ENCODE measurements around the gene USP1. TPM values are rescaled to one million over a fixed set of nuclear protein-coding genes. Genes with fewer than 3 reads are reported as not detected.
A peak's percentile ranks its signal among the peaks of the same experiment; 100 is the strongest.

The USP1 gene
- total and polyA plus RNA-seq, 10 of the 15 experiments (the other 5 are each of a cell fraction or from before 2014, with no cell fraction given), result 25.6 to 77.9 (median 48.1) TPM

DNA sequence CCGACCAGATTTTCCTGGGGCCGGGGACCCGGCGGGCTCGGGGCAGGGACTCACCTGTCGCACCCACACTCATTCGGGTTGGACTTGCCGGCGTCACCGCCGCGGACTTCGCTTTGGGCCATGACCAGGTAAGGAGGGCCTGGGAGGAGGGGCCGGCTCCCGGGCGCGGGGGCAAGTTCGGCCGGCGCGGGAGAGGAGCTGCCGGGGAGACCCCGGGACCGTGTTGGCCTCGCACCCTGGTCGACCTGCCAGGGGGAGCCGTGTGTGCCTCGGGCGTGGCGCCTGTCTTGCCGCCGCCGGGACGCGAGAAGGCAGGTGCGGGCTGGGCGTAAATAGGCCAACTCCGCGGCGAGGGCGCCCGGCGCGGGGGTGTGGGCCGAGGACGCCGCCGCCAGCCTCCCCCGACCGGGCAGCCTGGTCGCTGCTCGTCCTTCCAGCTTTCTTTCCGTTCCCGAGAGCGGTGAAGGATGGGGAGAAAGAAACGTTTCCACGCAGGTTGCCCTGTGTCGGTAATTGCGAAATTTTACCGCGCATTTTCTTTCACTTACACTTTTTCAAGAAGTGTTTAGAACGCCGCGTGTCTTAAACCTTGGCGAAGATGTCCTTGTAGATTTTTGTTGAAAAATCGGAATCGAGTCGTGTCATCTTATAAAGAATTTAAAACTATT, 558 bp downstream of the USP1 start (continued):
- TF ChIP-seq EGR1 (IDR thresholded peaks at IDR 0.05; ENCODE audit: borderline replicate concordance in 1 of 2, low read depth in 2 of 2, low read length in 2 of 2) (peak in 1 of 2 experiments; percentile 67; a peak in 1 of 3 replicates), USF1 (IDR thresholded peaks at IDR 0.05; ENCODE audit: borderline replicate concordance, extremely low read length, insufficient read depth, low read depth, low read length) (no peak), FOS (IDR thresholded peaks at IDR 0.05; ENCODE audit: borderline replicate concordance, extremely low read depth, insufficient read length) (no peak), POLR2AphosphoS5 (IDR thresholded peaks at IDR 0.05; ENCODE audit: low read length) (0 out of 2 replicates have a peak, but pooled peaks have one; percentile 3), KAT2A (conservative IDR thresholded peaks at IDR 0.05; ENCODE audit: control insufficient read depth, low read depth, low read length) (no peak), ZZZ3 (IDR thresholded peaks at IDR 0.05; ENCODE audit: control insufficient read depth, insufficient read length, low read depth) (no peak), POLR2A (IDR thresholded peaks at IDR 0.05; ENCODE audit: low read depth, low read length) (peak; percentile 46), STAT1 (conservative IDR thresholded peaks at IDR 0.05) (no peak), PAX8 (IDR thresholded peaks at IDR 0.05) (no peak), E4F1 (IDR thresholded peaks at IDR 0.05; ENCODE audit: borderline replicate concordance, partially characterized antibody) (no peak), HDAC6 (IDR thresholded peaks at IDR 0.05; ENCODE audit: unreplicated experiment) (no peak)
- TF ChIP-seq, protein P1, sequence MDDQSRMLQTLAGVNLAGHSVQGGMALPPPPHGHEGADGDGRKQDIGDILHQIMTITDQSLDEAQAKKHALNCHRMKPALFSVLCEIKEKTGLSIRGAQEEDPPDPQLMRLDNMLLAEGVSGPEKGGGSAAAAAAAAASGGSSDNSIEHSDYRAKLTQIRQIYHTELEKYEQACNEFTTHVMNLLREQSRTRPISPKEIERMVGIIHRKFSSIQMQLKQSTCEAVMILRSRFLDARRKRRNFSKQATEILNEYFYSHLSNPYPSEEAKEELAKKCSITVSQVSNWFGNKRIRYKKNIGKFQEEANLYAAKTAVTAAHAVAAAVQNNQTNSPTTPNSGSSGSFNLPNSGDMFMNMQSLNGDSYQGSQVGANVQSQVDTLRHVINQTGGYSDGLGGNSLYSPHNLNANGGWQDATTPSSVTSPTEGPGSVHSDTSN (IDR thresholded peaks at IDR 0.05; ENCODE audit: insufficient replicate concordance, low read depth, low read length), result no peak
- TF ChIP-seq, protein P2, sequence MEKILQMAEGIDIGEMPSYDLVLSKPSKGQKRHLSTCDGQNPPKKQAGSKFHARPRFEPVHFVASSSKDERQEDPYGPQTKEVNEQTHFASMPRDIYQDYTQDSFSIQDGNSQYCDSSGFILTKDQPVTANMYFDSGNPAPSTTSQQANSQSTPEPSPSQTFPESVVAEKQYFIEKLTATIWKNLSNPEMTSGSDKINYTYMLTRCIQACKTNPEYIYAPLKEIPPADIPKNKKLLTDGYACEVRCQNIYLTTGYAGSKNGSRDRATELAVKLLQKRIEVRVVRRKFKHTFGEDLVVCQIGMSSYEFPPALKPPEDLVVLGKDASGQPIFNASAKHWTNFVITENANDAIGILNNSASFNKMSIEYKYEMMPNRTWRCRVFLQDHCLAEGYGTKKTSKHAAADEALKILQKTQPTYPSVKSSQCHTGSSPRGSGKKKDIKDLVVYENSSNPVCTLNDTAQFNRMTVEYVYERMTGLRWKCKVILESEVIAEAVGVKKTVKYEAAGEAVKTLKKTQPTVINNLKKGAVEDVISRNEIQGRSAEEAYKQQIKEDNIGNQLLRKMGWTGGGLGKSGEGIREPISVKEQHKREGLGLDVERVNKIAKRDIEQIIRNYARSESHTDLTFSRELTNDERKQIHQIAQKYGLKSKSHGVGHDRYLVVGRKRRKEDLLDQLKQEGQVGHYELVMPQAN (conservative IDR thresholded peaks at IDR 0.05), result peak; percentile 25; the same call in 1 of the 2 replicates
